Pancreas (tissue), 10 donors: ENCODE measurements around the gene ADGRG3. TPM values are rescaled to one million over a fixed set of nuclear protein-coding genes. Genes with fewer than 3 reads are reported as not detected.
A peak's percentile ranks its signal among the peaks of the same experiment; 100 is the strongest.

ENCODE experiments used
- ATAC-seq, 4 donors: fragments of 200-7000 bp; cut with Tn5 transposase; one replicate each; pipeline versions ENCODE4 v1.8.0 to v1.9.1; 2020; ENCODE audit warnings: mild to moderate bottlenecking in 4 of 4, moderate library complexity in 4 of 4
- DNase-seq, 6 donors: peaks; one replicate each; pipeline ENCODE4 v3.0.0-alpha.2; 2020
- FAIRE-seq: peaks from 2 replicates; lab custom pipeline; 2012; peaks lifted over from hg19 to GRCh38; lab: Jason Lieb, UNC
- H3K27ac ChIP-seq, 4 donors: fragments of 200-600 bp; sonication (generic); 1 replicate in 3 of 4; 2 replicates in 1 of 4; pipeline versions ENCODE4 v1.5.0 to v1.8.0; 2020
- H3K27me3 ChIP-seq, 4 donors: fragments of 200-600 bp; one replicate each; pipeline ENCODE4 v1.8.0; 2021
- H3K36me3 ChIP-seq, 3 donors: fragments of 200-600 bp; sonication (generic) in 1 of 3; one replicate each; pipeline versions ENCODE4 v1.5.0 to v1.8.0; 2020 to 2021
- H3K4me1 ChIP-seq, 3 donors: fragments of 200-600 bp; one replicate each; pipeline ENCODE4 v1.8.0; 2021
- H3K4me3 ChIP-seq, 4 donors: fragments of 200-600 bp; sonication (generic) in 2 of 4; one replicate each; pipeline versions ENCODE4 v1.5.0 to v1.8.0; 2020 to 2021
- H3K9me3 ChIP-seq, 4 donors: fragments of 200-600 bp; one replicate each; pipeline ENCODE4 v1.8.0; 2021
- CTCF ChIP-seq, 4 donors: fragments of 200-600 bp; sonication (generic) in 3 of 4; IDR thresholded peaks; one replicate each; pipeline versions ENCODE4 v1.5.0 to v1.8.0; 2021; ENCODE audit warnings: antibody characterized with exemption in 4 of 4
- WGBS, 2 donors: extraction: QIAGEN DNeasy Blood & Tissue Kit; methylation state at CpG; one replicate each; pipeline ENCODE4 v1.1.7; 2013; 5-methylcytosine and 5-hydroxymethylcytosine counted together
- intact Hi-C, 3 donors: fragments of 100-400 bp; cut with DNase I; formaldehyde crosslinking; loops; one replicate each; pipeline versions ENCODE4 v1.11.1 to v1.14.2; 2022
- polyA plus RNA-seq, 2 donors: library from polyadenylated mRNA; stranded (reverse); fragments of 200-250 nt; gene quantifications; one replicate each; pipeline ENCODE4 v1.2.3, GENCODE V29; 2013
- total RNA-seq, 6 donors: library from RNA; stranded (reverse); fragmentation: NEBNext Ultra II Directional in 4 of 6; extraction: Animal tissue kit (Norgen Biotek cat#: 25700) in 4 of 6; gene quantifications; one replicate each; pipeline versions ENCODE4 v1.2.1 to v1.2.4, GENCODE V29; 2021 to 2023
- donor health status: healthy with polysubstance abuse.
- donor health status: DM: no; HTN: no; CAD: no; lungs with moderate emphysema.
- donor health status: DM: no; HTN: no; CAD: no.
- donor health status: control.
- donor health status: control.
- donor health status: Bipolar disorder and iron deficiency.
- donor health status: DM: yes; HTN: yes; CAD: no.
- donor health status: DM: no; HTN: no; CAD: no.
- donor health status: DM: no; HTN: no; CAD: no.
- donor health status: DM: yes; HTN: yes; CAD: no.

Gene ADGRG3
- total and polyA plus RNA-seq, 8 donors: 0.14 to 0.84 (median 0.53) TPM

DNA sequence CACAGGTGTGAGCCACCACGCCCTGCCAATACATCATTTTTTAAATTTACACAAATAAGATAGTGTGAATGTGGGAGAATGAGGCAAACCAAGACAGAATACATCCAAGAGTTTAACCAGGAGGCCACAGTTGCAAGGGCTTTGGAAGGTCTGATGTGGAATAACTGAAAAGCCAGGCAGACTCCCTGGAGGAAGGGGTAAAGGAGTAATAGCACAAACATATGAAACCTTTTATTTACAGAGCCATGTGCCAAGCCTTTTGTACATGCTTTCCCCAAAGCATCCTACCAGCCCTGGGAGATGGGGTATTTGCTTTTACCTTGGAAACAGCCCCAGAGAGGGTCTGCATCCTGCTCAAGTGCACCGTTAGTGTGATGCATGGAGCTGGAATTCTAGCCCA, 4.7 kb downstream of the ADGRG3 start:
- WGBS, 2 donors: 92 to 100% methylated on average over 2 of the region's 2 CpGs
- intact Hi-C loops: no loop called here
- Histone ChIP-seq H3K27me3 (no peaks in the 10 kb centered on the region), H3K27ac (no peak overlapping the region), H3K4me1 (peaks cover 1 to 6% (median 2%) of the 10 kb centered on the region in 3 donors), H3K36me3 (no peaks in the 10 kb centered on the region), H3K9me3 (no peaks in the 10 kb centered on the region), H3K4me3 (no peak overlapping the region)
- DNase-seq (no peak), ATAC-seq (no peak), FAIRE-seq (no peak)
- TF ChIP-seq CTCF (IDR thresholded peaks at IDR 0.05): no peak

DNA sequence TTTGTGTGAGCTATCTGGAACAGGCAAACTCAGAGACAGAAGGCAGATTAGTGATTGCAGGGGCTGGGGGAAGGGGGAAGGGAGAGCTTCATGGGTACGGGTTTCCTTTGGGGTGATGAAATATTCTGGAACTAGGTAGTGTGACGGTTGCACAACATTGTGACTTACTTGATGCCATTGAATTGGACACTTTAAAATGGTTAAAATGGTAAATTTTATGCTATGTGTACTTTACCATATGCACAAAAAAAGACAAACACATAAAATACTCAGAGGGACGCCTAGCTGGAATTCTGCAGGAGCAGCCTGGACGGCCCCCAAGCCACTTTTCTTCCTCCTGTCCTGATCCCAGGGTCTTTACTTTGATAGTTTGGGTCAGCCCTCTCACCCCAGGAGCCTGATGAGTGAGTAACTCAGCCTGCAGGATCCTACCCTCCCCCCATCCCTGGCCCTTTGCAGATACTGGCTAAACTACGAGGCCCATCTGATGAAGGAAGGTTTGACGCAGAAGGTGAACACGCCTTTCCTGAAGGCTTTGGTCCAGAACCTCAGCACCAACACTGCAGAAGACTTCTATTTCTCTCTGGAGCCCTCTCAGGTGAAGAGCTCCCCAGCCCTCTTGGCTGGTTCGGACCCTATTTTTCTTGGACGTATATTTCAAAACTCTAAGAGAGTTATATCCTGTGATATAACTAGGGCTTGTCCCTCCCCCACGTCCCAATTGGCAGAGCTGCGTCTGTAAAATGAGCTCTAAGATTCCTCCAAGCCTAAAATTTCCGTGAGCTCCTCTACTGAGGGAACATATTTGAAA, 7.8 kb downstream of the ADGRG3 start:
- no peak for ATAC-seq
- Histone ChIP-seq H3K4me3 (no peak overlapping the region), H3K27ac (no peak overlapping the region), H3K27me3 (no peaks in the 10 kb centered on the region), H3K4me1 (peaks cover 5 to 6% (median 5%) of the 10 kb centered on the region in 3 donors), H3K9me3 (no peaks in the 10 kb centered on the region), H3K36me3 (no peaks in the 10 kb centered on the region)
- FAIRE-seq: no peak
- TF ChIP-seq CTCF (IDR thresholded peaks at IDR 0.05): no peak
- intact Hi-C loops: no loop called here
- no peak for DNase-seq
- WGBS, 2 donors: 81 to 87% methylated on average over 12 of the region's 12 CpGs

- no peaks in the 10 kb centered on the region for H3K9me3 ChIP-seq
- no peak for ATAC-seq
These were observed 8.5 kb downstream of the ADGRG3 start for GRCh38 chr16:57676553-57677085.

GRCh38 chr16:57677622-57678369, 9.7 kb downstream of the ADGRG3 start:
- peak overlapping the region in 1 of 4 donors; percentile 36 for H3K27ac ChIP-seq
- DNase-seq (peak; percentile 56 to 83 (median 73)), ATAC-seq (peak; percentile 94 to 99 (median 96)), FAIRE-seq (no peak)
- H3K4me3 ChIP-seq: no peak overlapping the region
- TF ChIP-seq CTCF (IDR thresholded peaks at IDR 0.05): no peak
- no peaks in the 10 kb centered on the region for H3K27me3 ChIP-seq
- H3K4me1 ChIP-seq: peaks cover 5 to 6% (median 5%) of the 10 kb centered on the region in 3 donors
- H3K9me3 ChIP-seq: no peaks in the 10 kb centered on the region
- 41 to 46% methylated on average over 14 of the region's 14 CpGs for WGBS, 2 donors
- intact Hi-C loops: no loop called here
- H3K36me3 ChIP-seq: no peaks in the 10 kb centered on the region

More at GRCh38 chr16:57676553-57677085, 8.5 kb downstream of the ADGRG3 start:
- no peak for FAIRE-seq
- intact Hi-C loops: no loop called here
- H3K4me3 ChIP-seq: no peak overlapping the region
- H3K36me3 ChIP-seq: no peaks in the 10 kb centered on the region
- 77 to 85% methylated on average over 4 of the region's 4 CpGs for WGBS, 2 donors
- H3K27me3 ChIP-seq: no peaks in the 10 kb centered on the region
- H3K4me1 ChIP-seq: peaks cover 5 to 6% (median 5%) of the 10 kb centered on the region in 3 donors
- DNase-seq: no peak
- no peak overlapping the region for H3K27ac ChIP-seq
- TF ChIP-seq CTCF (IDR thresholded peaks at IDR 0.05): no peak
